HG03558 (cell line): ENCODE data around the gene ABCF1.
"Not testable (repeated sequence)": the region's sequence is repeated elsewhere in the genome, so short reads cannot be mapped to it uniquely, and the experiment has no call there.

ENCODE experiments used
- ATAC-seq: cut with Tn5 transposase; IDR thresholded peaks from one replicate; pipeline ENCODE4 v1.9.1; 2021; ENCODE audit warnings: moderate number of reproducible peaks; ENCODE audit not compliant: unreplicated experiment; ENCODE audit errors: extremely low read depth

The ABCF1 gene

DNA sequence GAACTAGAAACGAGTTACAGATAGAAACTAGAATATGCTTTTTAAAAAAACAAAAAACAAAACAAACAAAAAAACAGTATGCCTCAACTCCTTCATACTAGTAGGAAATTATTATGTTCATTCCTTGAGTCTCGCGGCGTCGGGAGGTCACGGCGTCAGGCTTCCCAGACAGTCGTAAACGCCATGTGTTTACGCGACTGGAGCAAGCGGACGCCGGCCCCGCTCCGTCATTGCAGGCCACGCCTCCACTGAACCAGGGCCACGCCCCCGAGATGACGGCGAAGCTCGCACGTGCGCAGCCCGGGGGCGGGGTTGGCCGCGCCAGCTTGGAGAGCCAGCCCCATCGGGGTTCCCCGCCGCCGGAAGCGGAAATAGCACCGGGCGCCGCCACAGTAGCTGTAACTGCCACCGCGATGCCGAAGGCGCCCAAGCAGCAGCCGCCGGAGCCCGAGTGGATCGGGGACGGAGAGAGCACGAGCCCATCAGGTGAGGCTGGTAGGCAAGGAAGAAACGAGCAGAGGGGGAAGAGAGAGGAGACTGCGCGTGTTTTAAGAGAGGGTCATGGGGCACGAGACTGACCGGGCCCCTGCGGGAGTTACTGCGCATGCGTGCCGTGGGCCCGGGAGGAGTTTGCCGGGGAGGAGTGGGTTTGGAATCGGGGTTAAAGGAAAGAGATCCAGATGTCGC lies at the start of gene ABCF1:
ABCF1 (plus strand) TSS at position 368 of the 687 bp plus-strand sequence; CDS start at position 414, 46 bp downstream.
- peak; percentile 85 for ATAC-seq

DNA sequence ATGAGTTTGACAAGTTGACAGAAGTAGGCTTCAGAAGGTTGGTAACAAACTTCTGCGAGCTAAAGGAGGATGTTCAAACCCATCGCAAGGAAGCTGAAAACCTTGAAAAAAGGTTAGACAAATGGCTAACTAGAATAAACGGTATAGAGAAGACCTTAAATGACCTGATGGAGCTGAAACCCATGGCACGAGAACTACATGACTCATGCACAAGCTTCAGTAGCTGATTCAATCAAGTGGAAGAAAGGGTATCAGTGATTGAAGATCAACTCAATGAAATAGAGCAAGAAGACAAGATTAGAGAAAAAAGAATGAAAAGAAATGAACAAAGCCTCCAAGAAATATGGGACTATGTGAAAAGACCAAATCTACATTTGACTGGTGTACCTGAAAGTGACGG lies 49.3 kb upstream of the ABCF1 start:
- ATAC-seq, result not testable (repeated sequence)

DNA sequence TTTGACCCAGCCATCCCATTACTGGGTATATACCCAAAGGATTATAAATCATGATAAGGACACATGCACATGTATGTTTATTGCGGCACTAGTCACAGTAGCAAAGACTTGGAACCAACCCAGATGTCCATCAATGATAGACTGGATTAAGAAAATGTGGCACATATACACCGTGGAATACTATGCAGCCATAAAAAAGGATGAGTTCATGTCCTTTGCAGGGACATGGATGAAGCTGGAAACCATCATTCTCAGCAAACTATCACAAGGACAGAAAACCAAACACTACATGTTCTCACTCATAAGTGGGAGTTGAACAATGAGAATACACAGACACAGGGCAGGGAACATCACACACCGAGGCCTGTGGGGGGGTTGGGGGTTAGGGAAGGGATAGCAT lies 44.8 kb upstream of the ABCF1 start:
- not testable (repeated sequence) for ATAC-seq

DNA sequence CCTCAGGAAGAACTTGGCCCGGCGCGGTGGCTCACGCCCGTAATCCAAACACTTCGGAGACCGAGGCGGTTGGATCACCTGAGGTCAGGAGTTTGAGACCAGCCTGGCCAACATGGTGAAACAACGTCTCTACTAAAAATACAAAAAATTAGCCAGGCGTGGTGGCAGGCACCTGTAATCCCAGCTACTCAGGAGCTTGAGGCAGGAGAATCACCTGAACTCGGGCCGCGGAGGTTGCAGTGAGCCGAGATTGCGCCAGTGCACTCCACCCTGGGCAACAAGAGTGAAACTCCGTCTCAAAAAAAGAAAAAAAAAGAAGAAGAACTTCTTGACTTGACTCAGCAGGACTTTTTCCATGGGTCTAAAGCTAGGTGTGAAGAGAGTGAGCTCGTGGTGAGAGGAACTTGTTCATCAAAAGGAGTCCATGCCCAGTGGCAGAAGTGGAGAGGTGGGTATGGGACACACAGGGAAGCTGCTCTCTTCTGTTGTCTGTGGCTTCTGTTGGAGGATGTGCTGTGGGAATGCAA lies 41.8 kb upstream of the ABCF1 start:
- ATAC-seq, result not testable (repeated sequence)

DNA sequence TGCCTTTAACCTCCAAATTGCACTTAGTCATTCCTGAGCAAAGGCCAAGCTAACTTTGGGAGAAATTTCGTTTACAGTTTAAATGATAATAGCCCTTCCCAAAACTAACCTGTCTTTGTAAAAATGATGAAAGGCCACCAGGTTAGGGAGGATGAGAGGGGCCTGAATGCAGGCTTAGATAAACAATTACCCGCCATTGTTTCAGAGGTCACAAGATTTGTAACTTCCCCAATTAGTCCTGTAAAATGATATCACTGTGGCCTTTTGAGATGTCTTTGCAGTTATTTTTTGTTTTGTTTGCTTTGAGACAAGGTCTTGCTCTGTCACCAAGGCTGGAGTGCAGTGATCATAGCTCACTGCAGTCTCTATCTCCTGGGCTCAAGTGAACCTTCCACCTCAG lies 41.2 kb upstream of the ABCF1 start:
- ATAC-seq, result no peak

DNA sequence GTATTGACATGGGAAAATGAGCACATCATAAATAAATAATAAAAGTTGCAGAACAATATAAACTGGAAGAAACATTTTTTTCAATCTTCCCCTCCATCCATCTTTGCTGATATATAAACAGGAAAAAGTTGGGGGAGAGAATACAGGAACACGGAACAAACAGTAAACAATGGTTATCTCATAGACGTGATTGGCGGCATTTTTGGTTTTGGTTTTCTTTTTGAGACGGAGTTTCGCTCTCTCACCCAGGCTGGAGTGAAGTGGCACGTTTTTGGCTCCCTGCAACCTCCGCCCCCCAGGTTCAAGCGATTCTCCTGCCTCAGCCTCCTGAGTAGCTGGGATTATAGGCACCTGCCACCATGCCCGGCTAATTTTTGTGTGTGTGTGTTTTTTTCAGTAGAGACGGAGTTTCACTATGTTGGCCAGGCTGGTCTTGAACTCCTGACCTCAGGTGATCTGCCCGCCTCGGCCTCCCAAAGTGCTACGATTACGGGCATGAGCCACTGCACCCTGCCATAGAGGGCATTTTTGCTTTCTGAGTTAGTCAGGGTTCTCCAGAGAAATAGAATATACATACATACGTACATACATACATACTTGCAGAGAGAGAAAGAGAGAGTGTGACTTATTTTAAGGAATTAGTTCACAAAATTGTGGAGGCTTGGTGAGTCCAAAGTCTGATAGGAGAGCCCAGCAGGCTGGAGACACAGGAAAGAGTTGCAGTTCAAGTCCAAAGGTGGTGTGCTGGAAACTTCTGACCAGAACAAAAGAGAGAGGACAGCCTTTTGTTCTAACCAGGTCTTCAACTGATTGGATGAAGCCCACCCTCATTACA lies 37.6 kb upstream of the ABCF1 start:
- ATAC-seq, result no peak

DNA sequence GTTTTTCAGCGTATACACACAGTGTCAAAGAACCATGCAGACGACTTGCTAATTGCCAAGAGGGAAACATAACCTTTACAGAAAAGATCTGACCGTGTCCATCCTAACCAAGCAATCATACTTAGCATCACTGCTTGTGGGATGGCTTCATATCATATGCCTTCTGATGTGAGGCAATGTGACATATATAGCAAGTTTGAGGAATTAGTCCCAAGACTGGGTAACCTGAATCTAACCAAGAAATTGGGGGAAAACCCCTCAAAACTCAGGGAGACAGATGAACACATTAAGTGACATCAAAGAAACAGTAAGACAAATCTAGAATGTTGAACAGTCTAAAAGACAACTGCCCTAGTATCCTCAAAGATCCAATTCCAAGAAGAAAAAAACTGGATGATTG lies 33.3 kb upstream of the ABCF1 start:
- no peak for ATAC-seq

DNA sequence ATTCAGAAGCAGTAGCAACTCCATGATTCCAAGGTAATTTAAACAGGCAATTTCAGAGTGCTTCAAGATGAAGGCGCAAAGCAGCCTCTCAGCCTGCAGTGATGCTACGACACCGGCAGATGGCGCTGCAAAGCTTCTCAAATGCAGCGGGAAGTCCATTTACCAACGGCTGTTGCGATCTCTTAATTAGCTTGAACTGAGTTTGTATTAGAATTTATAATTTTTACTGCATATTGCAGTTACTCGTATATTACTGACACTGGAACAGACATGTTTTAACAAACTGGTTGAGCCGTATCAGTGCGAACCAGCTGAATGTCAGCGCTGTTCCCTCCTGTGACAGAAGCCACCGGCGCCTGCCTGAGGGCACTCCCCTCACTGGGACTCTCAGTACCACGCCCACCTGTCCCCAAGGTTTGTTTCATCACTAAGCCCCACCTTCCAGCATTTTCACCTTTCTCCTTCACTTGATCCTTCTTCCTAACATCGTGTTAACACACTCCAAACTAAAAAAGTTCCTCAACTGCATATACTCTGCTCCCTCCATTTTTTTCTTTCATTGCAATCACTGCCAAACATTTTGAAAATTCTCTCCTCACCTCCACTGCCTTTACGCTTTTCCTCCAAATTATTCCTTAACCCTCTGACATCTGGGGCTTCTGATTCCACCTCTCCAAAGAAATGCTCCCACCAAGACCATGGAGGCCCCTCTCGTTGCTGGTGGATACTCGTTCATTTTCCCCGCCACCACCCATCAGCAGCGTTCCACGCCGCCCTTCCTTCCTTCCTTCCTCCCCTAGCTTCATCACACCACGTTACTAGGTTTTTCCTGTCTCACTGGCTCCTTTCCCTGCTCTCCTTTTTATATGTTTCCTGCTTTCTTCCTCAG lies 29.5 kb upstream of the ABCF1 start:
- ATAC-seq, result no peak

DNA sequence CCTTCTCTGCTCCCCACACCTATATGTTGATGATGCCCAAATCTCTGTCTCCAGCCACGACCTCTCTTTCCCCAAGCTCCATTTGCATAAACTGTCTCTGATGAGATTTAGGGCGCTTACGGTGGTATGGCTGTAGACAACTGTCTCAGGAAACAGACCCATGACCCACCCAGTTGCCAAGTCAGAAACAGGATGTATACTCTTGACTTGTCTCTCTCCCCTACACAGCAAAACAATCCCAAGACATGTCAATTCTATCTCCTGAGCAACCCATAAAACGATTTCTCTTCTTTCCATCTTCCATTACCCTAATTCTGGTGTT lies 28.9 kb upstream of the ABCF1 start:
- no peak for ATAC-seq

DNA sequence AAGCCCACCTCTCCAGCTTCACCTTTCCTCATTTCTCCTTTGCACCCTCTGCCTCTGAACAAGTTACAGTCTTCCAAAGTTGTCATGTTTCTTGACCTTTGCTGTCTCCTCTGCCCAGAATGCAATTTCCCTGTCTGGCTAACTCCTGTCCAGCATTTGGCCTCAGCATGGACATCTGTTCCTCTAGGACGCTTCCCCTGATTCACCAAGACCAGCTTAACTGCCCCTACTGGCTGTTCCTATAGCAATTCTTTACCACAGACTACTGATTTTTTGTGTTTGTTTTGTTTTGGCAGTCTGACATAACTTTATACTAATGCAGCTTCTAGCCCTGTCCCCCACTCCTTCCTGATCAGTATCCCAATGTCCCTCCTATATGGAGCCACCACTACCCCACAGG lies 28.3 kb upstream of the ABCF1 start:
- no peak for ATAC-seq

DNA sequence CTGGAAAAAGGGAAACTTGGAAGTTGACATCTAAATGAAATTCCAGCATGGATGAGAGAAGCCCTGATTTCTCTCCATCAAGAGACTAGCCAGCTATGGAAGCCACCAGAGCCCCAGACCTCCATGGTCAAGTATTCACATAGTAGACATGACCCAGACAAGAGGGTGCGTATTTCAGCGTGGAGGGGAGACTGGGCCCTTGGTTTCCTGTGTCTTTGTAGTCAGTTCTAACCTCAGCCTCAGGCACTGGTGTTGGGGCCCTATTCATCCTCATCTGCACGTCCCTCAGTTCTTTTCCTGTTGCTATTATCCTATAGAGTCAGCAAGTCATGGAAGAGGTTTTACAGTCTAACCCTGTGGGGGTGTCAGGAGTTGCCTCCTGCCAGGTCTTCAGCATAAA lies 27.4 kb upstream of the ABCF1 start:
- no peak for ATAC-seq

DNA sequence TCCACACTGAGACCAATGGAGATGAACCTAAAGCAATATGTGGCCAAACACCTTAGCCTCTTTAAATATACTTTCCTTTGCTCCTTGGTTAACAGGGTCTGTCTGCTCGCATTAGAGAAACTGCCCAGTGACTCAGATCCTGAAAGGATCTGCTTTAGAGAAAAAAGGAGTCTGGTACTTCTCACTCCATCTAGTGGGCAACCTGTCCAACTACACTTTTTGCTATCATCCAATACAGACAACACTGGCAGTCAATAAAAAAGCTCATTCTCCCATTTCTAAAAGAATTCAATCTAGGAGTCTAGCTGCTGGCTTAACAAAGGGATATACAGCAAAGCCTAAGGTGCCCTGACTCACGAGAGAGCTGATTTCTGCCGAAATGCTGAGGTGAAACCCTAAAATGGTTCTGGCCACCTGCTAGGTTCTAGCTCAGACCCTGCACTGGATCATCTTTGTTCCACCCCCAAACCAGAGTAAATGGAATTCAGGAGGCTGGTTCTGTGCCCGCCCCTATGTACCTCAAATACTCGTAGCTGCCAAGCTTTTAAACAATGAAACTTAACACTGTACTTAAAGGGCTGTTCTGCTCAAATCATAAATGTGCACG lies 26.5 kb upstream of the ABCF1 start:
- no peak for ATAC-seq

DNA sequence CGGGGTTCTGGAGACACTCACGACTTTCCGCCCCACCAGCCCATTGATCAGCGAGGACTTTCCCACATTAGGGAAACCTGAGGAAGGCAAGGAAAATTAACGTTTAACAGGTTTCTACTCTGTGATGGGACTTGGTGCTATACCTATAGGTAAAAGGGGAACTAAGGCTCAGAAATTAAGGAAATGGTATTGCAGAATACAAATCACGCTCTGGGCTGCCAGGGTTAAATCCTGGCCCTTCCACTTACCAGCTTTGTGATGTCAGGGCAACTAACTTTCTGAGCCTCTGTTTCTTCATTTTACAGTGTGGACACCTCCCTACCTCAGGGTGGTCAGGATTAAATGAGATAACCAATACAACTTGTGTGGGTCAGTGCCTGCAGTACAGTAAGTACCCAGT lies 23.8 kb upstream of the ABCF1 start:
- no peak for ATAC-seq

DNA sequence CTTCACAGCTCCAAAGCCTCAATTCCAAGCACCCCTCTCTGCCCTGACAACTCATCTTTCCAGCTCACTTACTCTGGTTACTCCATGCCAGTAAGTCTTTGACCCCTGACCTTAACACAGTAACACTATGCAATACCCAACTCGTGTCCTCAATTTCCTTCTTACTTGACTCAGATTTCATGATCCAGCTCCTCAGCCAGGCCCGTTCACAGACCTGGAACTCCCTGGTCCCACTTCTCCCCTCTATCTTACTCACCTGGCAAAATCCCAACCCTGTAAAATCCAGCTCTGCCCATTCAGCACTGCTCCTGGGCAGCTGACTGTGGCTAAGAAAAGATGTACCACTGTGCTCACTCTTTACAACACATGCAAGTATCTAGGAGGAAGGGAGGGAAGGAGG lies 22.9 kb upstream of the ABCF1 start:
- no peak for ATAC-seq

DNA sequence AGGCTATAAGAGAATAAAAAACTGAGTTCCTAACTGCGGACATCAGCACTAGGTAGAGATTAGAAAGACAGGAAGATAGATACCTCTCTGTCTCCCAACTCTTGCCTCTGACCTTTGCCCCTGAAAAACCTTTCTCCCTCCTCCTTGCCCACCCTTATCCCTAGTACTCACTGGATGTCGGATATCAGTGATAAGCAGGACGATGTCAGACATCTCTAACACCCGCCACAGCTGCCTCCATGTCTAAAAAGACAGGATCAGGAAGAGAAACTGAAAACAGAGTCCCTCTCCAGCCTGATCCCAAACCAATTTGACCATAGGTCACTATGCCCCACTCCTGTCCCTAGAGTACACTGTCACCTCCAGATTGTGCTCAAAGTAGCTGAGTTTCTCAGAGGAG lies 16.8 kb upstream of the ABCF1 start:
- ATAC-seq, result no peak

DNA sequence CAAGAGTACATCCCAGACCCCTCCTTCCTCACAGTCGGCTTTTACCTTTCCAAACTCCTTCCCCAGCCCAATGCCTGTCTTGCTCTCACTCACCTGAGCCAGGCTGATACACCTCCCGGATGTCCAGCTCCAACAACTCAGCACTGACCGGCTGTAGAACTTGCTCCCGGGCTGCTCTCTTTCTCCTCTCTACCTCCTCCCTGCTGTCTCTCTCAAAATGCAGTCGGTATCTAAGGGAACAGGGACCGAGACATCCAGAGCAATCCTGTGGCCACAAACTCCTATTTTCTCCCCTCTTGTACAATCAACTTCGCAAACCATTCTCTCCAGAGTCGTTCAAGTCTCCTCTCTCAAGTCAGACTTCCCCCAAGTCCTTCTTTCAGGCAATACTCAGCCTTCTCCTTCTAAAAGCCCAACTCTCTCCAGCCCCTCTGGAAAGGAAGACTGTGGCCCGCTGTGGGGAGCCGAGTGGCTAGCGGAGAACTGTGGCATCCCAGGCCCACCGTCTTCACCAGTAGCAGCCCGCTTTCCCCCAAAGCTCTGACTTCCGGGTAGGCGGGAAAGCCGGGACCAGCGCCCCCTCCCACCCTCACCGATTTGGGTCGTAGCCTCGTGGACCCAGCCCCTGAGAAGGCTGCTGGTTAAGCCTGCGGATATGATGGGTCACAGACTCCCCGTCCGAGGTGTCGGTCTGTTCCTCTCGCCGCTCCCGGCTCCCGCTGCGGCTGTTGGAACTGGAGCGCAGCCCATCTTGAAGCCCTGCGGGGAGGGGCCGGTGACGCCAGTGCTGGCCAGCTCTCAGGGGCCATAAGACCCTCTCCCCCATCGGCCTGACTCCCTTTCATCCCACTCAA lies 16.1 kb upstream of the ABCF1 start:
- no peak for ATAC-seq

DNA sequence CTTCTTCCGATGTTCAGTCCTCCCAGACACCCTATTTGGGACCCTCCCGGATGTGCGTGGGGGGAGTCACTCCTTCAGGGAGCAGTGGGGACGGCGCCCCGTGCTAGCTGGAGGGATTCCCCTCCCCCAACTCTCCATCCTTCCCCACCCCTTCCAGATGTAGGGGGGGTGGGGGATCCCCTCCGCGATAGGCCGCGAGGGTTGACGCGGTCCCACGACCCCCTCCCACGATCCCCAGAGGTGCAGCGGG lies 15.5 kb upstream of the ABCF1 start:
- ATAC-seq, result no peak

DNA sequence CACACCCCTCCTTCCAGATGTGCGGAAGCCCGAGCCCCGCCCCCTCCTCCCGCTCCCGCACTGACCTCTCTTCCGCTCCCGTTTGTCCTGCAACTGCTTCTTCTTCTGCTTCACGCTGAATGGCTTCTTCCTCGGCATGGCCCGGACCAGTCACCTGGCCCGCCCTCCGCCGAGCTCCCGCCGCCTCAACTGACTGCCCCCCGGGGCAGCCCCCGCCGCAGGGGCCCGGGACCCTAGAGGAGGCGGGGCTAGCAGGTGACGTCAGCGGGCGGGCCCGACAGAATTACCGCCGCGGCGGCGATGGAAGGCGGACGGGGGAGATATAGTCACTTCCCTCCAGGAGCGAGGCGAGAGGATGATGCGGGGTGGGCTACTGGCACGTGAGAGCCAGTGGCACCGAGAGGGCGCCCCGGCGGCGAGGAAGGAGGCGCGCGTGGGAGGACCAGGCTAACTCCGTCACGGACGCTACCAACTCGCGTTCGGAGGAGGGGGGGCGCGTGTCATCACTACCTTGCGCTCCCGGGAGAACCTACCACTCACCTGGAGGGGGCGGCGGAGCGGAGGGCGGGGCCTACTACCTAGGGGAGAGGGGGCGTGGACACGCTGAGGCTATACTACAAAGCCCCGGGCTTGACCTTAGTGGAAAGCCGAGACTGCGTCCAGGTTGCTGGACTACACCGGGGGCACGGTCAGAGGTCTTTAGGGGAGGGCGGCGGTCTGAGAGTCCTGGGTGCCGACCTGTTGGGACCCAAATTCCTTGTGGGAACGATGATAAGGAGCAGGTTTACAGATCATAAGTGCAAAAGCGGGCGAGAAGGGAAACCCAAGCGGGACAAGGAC lies 15.0 kb upstream of the ABCF1 start, which contains the start of gene GNL1:
GNL1 (minus strand) TSS at position 424 of the 840 bp plus-strand sequence; CDS start at position 138, 286 bp downstream.
- peak; percentile 29 for ATAC-seq
